Fibroblast of the aortic adventitia (primary cell): ENCODE data around the gene CSTF3. TPM values are rescaled to one million over a fixed set of nuclear protein-coding genes. Genes with fewer than 3 reads are reported as not detected.
"Not testable (repeated sequence)": the region's sequence is repeated elsewhere in the genome, so short reads cannot be mapped to it uniquely, and the experiment has no call there.

ENCODE experiments used
- DNase-seq: peaks from one replicate; pipeline ENCODE4 v3.0.0-alpha.2; 2010; ENCODE audit warnings: low read depth
- H3K4me3 ChIP-seq: 2 replicates; pipeline ENCODE4 v1.5.1; 2011; ENCODE audit warnings: low read depth, mild to moderate bottlenecking, control low read depth, low read length, moderate library complexity
- total RNA-seq: library from RNA; depleted of rRNA; stranded (reverse); fragments of >200 nt; gene quantifications from 2 replicates; pipeline ENCODE4 v1.2.3, GENCODE V29; 2012; ENCODE audit warnings: low replicate concordance
- TF ChIP-seq, protein P1 (sequence below): IDR thresholded peaks from 2 replicates; pipeline ENCODE4 v1.5.1; 2011; ENCODE audit warnings: mild to moderate bottlenecking, low read length, control low read depth, inconsistent platforms; ENCODE audit not compliant: insufficient read depth

Gene CSTF3
- total RNA-seq, 1 donor, result 35.4 TPM

DNA sequence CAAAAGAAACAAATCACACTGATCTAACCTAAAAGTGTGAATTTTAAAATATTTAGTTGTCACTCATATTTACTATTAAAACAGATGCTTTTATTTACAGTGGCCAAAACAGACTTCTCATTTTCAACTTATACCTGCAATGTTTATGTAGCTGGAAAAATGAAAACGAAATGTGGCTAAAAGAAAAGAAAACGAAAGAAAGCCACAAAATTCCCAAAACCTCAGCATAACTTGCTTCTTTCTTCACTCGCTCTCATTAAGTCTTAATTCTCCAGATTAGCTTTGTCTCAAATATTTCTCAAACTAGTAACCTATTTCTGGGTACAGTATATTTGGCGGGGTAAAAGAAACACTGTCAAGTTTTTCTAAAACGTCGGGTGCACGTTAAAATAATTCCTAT is 693 bp downstream of the CSTF3 start:
- H3K4me3 ChIP-seq, result peak overlapping the region; percentile 96
- TF ChIP-seq, protein P1, sequence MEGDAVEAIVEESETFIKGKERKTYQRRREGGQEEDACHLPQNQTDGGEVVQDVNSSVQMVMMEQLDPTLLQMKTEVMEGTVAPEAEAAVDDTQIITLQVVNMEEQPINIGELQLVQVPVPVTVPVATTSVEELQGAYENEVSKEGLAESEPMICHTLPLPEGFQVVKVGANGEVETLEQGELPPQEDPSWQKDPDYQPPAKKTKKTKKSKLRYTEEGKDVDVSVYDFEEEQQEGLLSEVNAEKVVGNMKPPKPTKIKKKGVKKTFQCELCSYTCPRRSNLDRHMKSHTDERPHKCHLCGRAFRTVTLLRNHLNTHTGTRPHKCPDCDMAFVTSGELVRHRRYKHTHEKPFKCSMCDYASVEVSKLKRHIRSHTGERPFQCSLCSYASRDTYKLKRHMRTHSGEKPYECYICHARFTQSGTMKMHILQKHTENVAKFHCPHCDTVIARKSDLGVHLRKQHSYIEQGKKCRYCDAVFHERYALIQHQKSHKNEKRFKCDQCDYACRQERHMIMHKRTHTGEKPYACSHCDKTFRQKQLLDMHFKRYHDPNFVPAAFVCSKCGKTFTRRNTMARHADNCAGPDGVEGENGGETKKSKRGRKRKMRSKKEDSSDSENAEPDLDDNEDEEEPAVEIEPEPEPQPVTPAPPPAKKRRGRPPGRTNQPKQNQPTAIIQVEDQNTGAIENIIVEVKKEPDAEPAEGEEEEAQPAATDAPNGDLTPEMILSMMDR, result no peak
- DNase-seq, result no peak

DNA sequence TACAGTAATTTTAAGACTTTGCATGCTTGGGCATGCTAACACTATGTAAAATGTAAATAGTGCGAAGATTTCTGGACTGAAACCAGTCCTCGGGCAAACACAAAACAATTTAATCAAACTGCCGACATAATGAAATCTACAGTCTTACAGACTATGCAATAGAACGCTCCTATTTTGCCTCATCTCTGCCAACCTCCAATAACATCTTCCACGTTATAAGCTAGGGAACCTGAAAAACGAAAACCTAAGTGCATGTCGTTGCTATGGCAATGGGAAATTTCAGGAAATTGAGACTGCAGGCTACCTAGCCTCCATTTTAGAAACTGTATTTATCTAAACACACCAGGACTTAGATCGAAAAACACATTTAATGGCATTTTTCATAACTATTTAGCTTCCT is 1.1 kb downstream of the CSTF3 start:
- peak; percentile 51 for DNase-seq
- TF ChIP-seq, protein P1, result no peak
- H3K4me3 ChIP-seq, result peak overlapping the region; percentile 96

DNA sequence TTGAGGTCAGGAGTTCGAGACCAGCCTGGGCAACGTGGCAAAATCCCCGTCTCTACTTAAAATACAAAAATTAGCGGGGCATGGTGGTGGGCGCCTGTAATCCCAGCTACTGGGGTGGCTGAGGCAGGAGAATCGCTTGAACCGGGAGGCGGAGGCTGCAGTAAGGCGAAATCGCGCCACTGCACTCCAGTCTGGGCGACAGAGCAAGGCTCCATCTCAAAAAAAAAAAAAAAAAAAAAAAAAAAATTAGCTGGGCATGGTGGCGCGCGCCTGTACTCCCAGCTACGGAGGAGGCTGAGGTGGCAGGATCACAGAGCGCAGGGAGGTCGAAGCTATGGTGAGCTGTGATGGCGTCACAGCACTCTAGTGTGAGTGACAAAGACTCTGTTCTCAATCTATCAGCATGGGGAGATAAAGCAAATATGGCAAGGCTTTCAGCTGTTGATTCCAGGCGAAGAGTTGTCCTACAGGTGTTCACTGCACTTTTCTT is 1.9 kb downstream of the CSTF3 start:
- not testable (repeated sequence) for DNase-seq
- H3K4me3 ChIP-seq, result peak overlapping the region; percentile 96

DNA sequence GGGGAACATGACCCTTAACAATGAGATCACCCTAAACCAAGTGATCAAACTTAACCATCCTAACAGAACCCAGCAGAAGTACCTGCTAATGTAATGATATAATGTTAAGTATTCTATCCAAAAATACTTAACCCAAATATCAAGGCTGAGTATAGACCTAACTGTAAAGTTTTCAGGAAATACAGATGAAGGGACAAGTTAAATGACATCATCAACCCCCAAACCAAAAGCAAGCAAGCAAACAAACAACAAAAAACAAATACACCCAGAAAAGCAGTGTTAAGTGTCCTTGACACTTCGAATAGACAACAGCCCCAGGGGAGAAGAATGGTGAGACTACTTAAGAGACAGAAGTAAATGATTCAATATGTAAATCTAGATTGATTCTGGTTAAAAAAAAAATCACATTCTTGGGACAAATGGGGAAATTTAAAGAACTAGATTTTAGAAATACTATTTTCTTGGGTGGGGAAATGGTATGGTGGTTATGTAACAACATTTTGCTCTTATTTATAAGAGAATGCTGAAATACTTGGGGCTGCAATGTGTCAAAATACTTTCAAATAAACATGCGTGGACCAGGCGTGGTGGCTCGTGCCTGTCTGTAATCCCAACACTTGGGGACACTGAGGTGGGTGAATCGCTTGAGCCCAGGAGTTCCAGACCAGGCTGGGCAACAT is 2.5 kb downstream of the CSTF3 start:
- peak overlapping the region; percentile 25 for H3K4me3 ChIP-seq
- no peak for DNase-seq
- TF ChIP-seq, protein P1, result no peak

DNA sequence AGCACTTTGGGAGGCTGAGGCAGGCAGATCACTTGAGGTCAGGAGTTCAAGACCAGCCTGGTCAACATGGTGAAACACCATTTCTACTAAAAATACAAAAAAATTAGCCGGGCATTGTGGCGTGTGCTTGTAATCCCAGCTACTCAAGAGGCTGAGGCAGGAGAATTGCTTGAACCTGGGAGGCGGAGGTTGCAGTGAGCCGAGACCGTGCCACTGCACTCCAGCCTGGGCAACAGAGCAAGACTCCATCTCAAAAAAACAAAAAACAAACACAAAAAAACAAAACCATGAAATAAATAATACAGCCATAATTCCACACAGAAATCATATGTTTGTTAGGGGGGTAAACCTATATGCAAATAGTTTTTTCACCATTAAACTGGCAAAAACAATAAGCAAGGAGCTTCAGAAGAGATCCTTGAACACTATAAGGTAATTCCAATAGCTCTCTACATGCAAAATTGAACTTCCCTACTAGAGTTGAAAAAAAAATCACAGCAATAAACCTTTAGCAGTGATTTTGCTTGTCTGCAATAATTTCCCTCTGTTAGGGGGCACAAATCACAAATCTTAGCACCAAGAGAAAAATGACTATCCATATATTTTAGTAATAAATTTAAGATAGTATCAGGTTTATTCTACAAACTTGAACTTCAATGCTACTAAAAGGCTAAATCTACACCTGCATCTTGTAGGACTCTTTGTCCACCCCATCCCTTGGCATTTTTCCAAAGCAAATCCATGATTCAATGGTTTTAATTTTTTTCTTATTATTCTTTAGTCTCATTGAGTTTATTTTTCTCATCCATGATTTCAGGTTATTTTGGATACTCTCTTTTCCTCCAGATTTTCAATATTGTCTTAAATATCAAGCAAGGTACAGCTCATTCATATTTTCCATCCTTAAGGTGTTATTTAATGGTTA is 3.9 kb downstream of the CSTF3 start:
- no peak for DNase-seq

DNA sequence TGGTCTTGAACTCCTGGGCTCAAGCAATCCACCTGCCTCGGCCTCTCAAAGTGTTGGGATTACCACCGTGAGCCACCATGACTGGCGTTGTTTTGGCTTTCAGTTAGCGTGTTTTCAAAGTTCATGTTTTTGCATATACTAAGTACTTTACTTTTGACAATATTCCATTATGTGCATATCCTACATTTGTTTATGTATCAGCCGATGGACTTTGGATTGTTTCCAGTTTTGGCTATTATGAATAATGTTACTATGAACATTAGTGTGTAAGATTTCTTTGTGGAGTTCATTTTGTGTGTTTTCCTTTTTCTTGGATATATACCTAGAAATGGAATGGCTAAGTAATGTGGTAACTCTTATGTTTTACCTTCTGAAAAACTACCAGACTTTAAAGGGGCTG is 9.9 kb downstream of the CSTF3 start:
- TF ChIP-seq, protein P1, result no peak
- H3K4me3 ChIP-seq, result no peak overlapping the region
- DNase-seq, result no peak

More for the DNA sequence above, 3.9 kb downstream of the CSTF3 start:
- TF ChIP-seq, protein P1, result no peak
- H3K4me3 ChIP-seq, result no peak overlapping the region

DNA sequence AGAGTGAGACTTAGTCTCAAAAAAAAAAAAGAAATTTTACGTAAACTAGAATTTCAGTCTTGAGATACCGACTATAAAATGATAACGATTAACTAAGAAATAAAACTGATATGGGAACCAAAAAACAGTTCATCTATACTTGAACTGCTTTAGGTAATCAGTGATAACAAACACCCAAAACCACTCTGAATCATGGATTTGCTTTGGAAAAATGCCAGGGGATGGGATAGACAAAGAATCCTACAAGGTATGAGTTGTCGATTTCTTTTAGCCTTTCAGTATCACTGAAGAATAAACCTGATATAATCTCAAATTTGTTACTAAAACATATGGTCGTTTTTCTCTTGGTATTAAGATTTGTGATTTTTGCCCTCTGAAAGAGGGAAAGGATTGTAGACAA is 13.7 kb downstream of the CSTF3 start:
- DNase-seq, result peak; percentile 16
- H3K4me3 ChIP-seq, result no peak overlapping the region
- TF ChIP-seq, protein P1, result no peak
